IMR-90 (cell line): Measurements from ENCODE around the gene B2M. TPM values are rescaled to one million over a fixed set of nuclear protein-coding genes. Genes with fewer than 3 reads are reported as not detected.

Source experiments
- ATAC-seq: fragments of 200-7000 bp; cut with Tn5 transposase; 2 replicates; pipeline ENCODE4 v1.9.1; 2020; ENCODE audit warnings: low read depth, mild to moderate bottlenecking, moderate library complexity
- BruUV-seq: library from RNA; stranded (reverse); fragments of 400-500 nt; replicated peaks from 2 replicates; lab custom pipeline; 2021; lab: Mats Ljungman, UMichigan
- CTCF ChIA-PET: fragments of 300-600 bp; formaldehyde crosslinking; extraction: SDS; loops from one replicate; lab custom pipeline; 2021; ENCODE audit warnings: antibody characterized with exemption; lab: Yijun Ruan, JAX
- POLR2A ChIA-PET: fragments of 300-600 bp; sonication (Branson Sonifier 250); formaldehyde crosslinking; loops from one replicate; lab custom pipeline; 2022; ENCODE audit warnings: antibody characterized with exemption; ENCODE audit not compliant: unreplicated experiment; lab: Charles Lee
- DNase-seq: peaks from one replicate; pipeline ENCODE4 v3.0.0; 2013
- H2AFZ ChIP-seq: replicated peaks from 2 replicates; pipeline ENCODE3; 2013; ENCODE audit warnings: low read length, mild to moderate bottlenecking; ENCODE audit not compliant: poor library complexity
- H2AK5ac ChIP-seq: 2 replicates; pipeline ENCODE4 v1.6.1; 2013; ENCODE audit warnings: low read depth, low read length, inconsistent platforms
- H2AK9ac ChIP-seq: replicated peaks from 2 replicates; pipeline ENCODE3; 2013; ENCODE audit warnings: mild to moderate bottlenecking, low read depth, low read length, moderate library complexity; ENCODE audit not compliant: poor library complexity
- H2BK120ac ChIP-seq: 2 replicates; pipeline ENCODE4 v1.6.1; 2013; ENCODE audit warnings: low read depth, low read length, inconsistent platforms
- H2BK15ac ChIP-seq: 3 replicates; pipeline ENCODE4 v1.6.1; 2013; ENCODE audit warnings: low read depth, low read length, inconsistent platforms
- H2BK20ac ChIP-seq: 2 replicates; pipeline ENCODE4 v1.6.1; 2013; ENCODE audit warnings: low read depth, mild to moderate bottlenecking, inconsistent platforms, low read length, moderate library complexity
- H2BK5ac ChIP-seq: 2 replicates; pipeline ENCODE4 v1.6.1; 2013; ENCODE audit warnings: mild to moderate bottlenecking, low read depth, low read length, inconsistent platforms; ENCODE audit not compliant: poor library complexity, severe bottlenecking
- H3K14ac ChIP-seq: replicated peaks from 2 replicates; pipeline ENCODE4 v1.6.1; 2013; ENCODE audit warnings: low read depth, low read length, inconsistent platforms
- H3K18ac ChIP-seq: 2 replicates; pipeline ENCODE4 v1.6.1; 2013; ENCODE audit warnings: low read depth, low read length, control low read depth
- H3K23ac ChIP-seq: 2 replicates; pipeline ENCODE4 v1.6.1; 2013; ENCODE audit warnings: low read depth, low read length, inconsistent platforms
- H3K27ac ChIP-seq: 2 replicates; pipeline ENCODE4 v1.5.1; 2013; ENCODE audit warnings: mild to moderate bottlenecking, control low read depth, low read length; ENCODE audit not compliant: insufficient read depth
- H3K27me3 ChIP-seq: 2 replicates; pipeline ENCODE4 v1.6.1; 2013; ENCODE audit warnings: low read length; ENCODE audit not compliant: control insufficient read depth, insufficient read depth
- H3K36me3 ChIP-seq: 2 replicates; pipeline ENCODE4 v1.6.1; 2013; ENCODE audit warnings: low read length, mixed read lengths; ENCODE audit not compliant: control insufficient read depth, insufficient read depth
- H3K4ac ChIP-seq: 2 replicates; pipeline ENCODE4 v1.6.1; 2013; ENCODE audit warnings: low read depth, low read length, inconsistent platforms
- H3K4me1 ChIP-seq: 2 replicates; pipeline ENCODE4 v1.6.1; 2013; ENCODE audit warnings: low read length, mixed read lengths; ENCODE audit not compliant: control insufficient read depth, insufficient read depth
- H3K4me2 ChIP-seq: 2 replicates; pipeline ENCODE4 v1.6.1; 2013; ENCODE audit warnings: low read depth, mild to moderate bottlenecking, control low read depth, low read length, moderate library complexity
- H3K4me3 ChIP-seq: 2 replicates; pipeline ENCODE4 v1.5.1; 2013; ENCODE audit warnings: low read depth, mild to moderate bottlenecking, control low read depth, low read length, moderate library complexity; ENCODE audit not compliant: insufficient read depth
- H3K56ac ChIP-seq: 2 replicates; pipeline ENCODE4 v1.6.1; 2013; ENCODE audit warnings: low read length, inconsistent platforms; ENCODE audit not compliant: insufficient read depth; ENCODE audit errors: extremely low read depth
- H3K79me1 ChIP-seq, 2 experiments: 2 replicates each; pipeline ENCODE4 v1.6.1; 2013; ENCODE audit warnings: low read length in 2 of 2, inconsistent platforms in 1 of 2, low read depth in 1 of 2
- H3K9ac ChIP-seq: 2 replicates; pipeline ENCODE4 v1.6.1; 2013; ENCODE audit warnings: low read depth, low read length, control low read depth
- H3K9me1 ChIP-seq: 2 replicates; pipeline ENCODE4 v1.6.1; 2013; ENCODE audit warnings: low read length, inconsistent platforms; ENCODE audit not compliant: insufficient read depth
- H3K9me3 ChIP-seq: 2 replicates; pipeline ENCODE4 v1.6.1; 2013; ENCODE audit warnings: low read length; ENCODE audit not compliant: control insufficient read depth, insufficient read depth
- H4K20me1 ChIP-seq: 2 replicates; pipeline ENCODE4 v1.6.1; 2013; ENCODE audit warnings: low read length, inconsistent platforms; ENCODE audit not compliant: insufficient read depth
- H4K5ac ChIP-seq: 2 replicates; pipeline ENCODE4 v1.6.1; 2013; ENCODE audit warnings: mild to moderate bottlenecking, low read depth, low read length, control low read depth
- H4K8ac ChIP-seq, 2 experiments: 2 replicates each; pipeline ENCODE4 v1.6.1; 2013; ENCODE audit warnings: low read depth in 2 of 2, low read length in 2 of 2, control low read depth in 1 of 2, inconsistent platforms in 1 of 2
- H4K91ac ChIP-seq: 2 replicates; pipeline ENCODE4 v1.6.1; 2013; ENCODE audit warnings: low read depth, low read length, inconsistent platforms; ENCODE audit not compliant: insufficient read depth
- BHLHE40 ChIP-seq: fragments of 150-350 bp; IDR thresholded peaks from 2 replicates; pipeline ENCODE4 v1.6.1; 2016; ENCODE audit warnings: mild to moderate bottlenecking, low read depth, low read length
- CEBPB ChIP-seq: IDR thresholded peaks from 2 replicates; pipeline ENCODE4 v1.6.1; 2012; ENCODE audit warnings: low read depth, low read length, improper control_type of control experiment
- CHD1 ChIP-seq: IDR thresholded peaks from 2 replicates; pipeline ENCODE4 v1.6.1; 2012; ENCODE audit warnings: low read depth, low read length, improper control_type of control experiment
- FOS ChIP-seq: fragments of 150-350 bp; IDR thresholded peaks from 2 replicates; pipeline ENCODE4 v1.6.1; 2016; ENCODE audit warnings: low read depth, low read length
- MAFK ChIP-seq: IDR thresholded peaks from 2 replicates; pipeline ENCODE4 v1.6.1; 2012; ENCODE audit warnings: low read depth, low read length, improper control_type of control experiment
- MAZ ChIP-seq: IDR thresholded peaks from 2 replicates; pipeline ENCODE4 v1.6.1; 2012; ENCODE audit warnings: low read depth, mild to moderate bottlenecking, low read length, improper control_type of control experiment, moderate library complexity, borderline replicate concordance
- MXI1 ChIP-seq: IDR thresholded peaks from 2 replicates; pipeline ENCODE4 v1.6.1; 2012; ENCODE audit warnings: low read depth, mild to moderate bottlenecking, low read length, moderate library complexity, borderline replicate concordance
- NFE2L2 ChIP-seq: fragments of 150-350 bp; IDR thresholded peaks from 2 replicates; pipeline ENCODE4 v1.6.1; 2016; ENCODE audit warnings: low read depth, mild to moderate bottlenecking, low read length
- POLR2A ChIP-seq: IDR thresholded peaks from 2 replicates; pipeline ENCODE4 v1.6.1; 2012; ENCODE audit warnings: mild to moderate bottlenecking, low read depth, low read length
- RAD21 ChIP-seq: IDR thresholded peaks from 2 replicates; pipeline ENCODE4 v1.6.1; 2012; ENCODE audit warnings: low read length, improper control_type of control experiment
- RCOR1 ChIP-seq: IDR thresholded peaks from 2 replicates; pipeline ENCODE4 v1.6.1; 2012; ENCODE audit warnings: mild to moderate bottlenecking, low read length, improper control_type of control experiment; ENCODE audit not compliant: insufficient replicate concordance
- RFX5 ChIP-seq: IDR thresholded peaks from 2 replicates; pipeline ENCODE4 v1.8.0; 2012; ENCODE audit warnings: low read depth, mild to moderate bottlenecking, low read length, moderate library complexity
- SMC3 ChIP-seq: fragments of 150-350 bp; IDR thresholded peaks from 2 replicates; pipeline ENCODE4 v1.6.1; 2016; ENCODE audit warnings: low read depth, mild to moderate bottlenecking, antibody characterized with exemption, low read length, moderate library complexity
- WGBS, 2 experiments: methylation state at CpG; one replicate each; pipeline versions ENCODE4 v1.1.5 to v1.1.7; 2013; ENCODE audit warnings: missing lambda C conversion rate in 2 of 2; ENCODE audit not compliant: insufficient read length in 1 of 2; ENCODE audit errors: extremely low coverage in 2 of 2; 5-methylcytosine and 5-hydroxymethylcytosine counted together
- dilution Hi-C: fragments of 300-500 bp; cut with HindIII; formaldehyde crosslinking; loops from one replicate; pipeline ENCODE4 v1.14.3; 2018; ENCODE audit warnings: low sequenced_read_pairs; ENCODE audit not compliant: unreplicated experiment
- in situ Hi-C: fragments of 300-500 bp; cut with MboI; formaldehyde crosslinking; loops from 3 replicates; pipeline ENCODE4 v1.14.3; 2019; ENCODE audit warnings: low sequenced_read_pairs, inconsistent platforms, mixed read lengths
- intact Hi-C: fragments of 100-400 bp; cut with micrococcal nuclease; formaldehyde crosslinking; loops from 2 replicates; pipeline ENCODE4 v1.10.0; 2022
- polyA plus RNA-seq, 3 experiments: library from polyadenylated mRNA; depleted of rRNA; stranded (reverse); fragments of >200 nt; gene quantifications; 2 replicates each; pipeline ENCODE4 v1.2.3, GENCODE V29; 2012; ENCODE audit warnings: low replicate concordance in 1 of 3
- total RNA-seq: library from RNA; depleted of rRNA; stranded (reverse); fragments of >200 nt; gene quantifications from 2 replicates; pipeline ENCODE4 v1.2.3, GENCODE V29; 2012
- TF ChIP-seq, protein P1 (sequence below): fragments of 150-350 bp; IDR thresholded peaks from 2 replicates; pipeline ENCODE4 v1.6.1; 2016; ENCODE audit warnings: low read depth, mild to moderate bottlenecking, low read length, moderate library complexity, borderline replicate concordance
- TF ChIP-seq, protein P2 (sequence below): conservative IDR thresholded peaks from 2 replicates; pipeline ENCODE4 v1.5.1; 2012; ENCODE audit warnings: mild to moderate bottlenecking, low read depth, low read length, improper control_type of control experiment
- TF ChIP-seq, protein P3 (sequence below): fragments of 150-350 bp; IDR thresholded peaks from 2 replicates; pipeline ENCODE4 v1.6.1; 2017; ENCODE audit warnings: mild to moderate bottlenecking, antibody characterized with exemption, low read length, low read depth

B2M gene
- total and polyA plus RNA-seq, 2 of the 4 experiments (the other 2 are of a cell fraction) = 895 to 3,394 TPM

DNA sequence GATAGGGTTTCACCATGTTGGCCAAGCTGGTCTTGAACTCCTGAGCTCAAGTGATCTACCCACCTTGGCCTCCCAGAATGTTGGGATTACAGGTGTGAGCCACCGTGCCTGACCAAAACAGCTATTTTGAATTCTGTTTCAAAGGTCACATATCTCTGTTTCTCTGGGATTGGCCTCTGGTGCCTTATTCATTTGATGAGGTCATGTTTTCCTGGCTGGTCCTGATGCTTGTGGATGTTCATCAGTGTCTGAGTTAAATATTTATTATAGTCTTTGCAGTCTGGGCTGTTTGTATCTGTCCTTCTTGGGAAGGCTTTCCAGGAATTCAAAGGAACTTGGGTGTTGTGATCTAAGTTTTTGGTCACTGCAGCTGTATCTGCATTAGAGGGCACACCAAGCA is 5.3 kb upstream of the B2M start:
- TF ChIP-seq MAZ (no peak), RCOR1 (no peak), CEBPB (no peak), NFE2L2 (no peak), FOS (no peak), MAFK (no peak), MXI1 (no peak), BHLHE40 (no peak), RFX5 (no peak), POLR2A (no peak), RAD21 (no peak), SMC3 (no peak), CHD1 (no peak)
- TF ChIP-seq, protein P1, sequence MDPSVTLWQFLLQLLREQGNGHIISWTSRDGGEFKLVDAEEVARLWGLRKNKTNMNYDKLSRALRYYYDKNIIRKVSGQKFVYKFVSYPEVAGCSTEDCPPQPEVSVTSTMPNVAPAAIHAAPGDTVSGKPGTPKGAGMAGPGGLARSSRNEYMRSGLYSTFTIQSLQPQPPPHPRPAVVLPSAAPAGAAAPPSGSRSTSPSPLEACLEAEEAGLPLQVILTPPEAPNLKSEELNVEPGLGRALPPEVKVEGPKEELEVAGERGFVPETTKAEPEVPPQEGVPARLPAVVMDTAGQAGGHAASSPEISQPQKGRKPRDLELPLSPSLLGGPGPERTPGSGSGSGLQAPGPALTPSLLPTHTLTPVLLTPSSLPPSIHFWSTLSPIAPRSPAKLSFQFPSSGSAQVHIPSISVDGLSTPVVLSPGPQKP = no peak
- TF ChIP-seq, protein P2, sequence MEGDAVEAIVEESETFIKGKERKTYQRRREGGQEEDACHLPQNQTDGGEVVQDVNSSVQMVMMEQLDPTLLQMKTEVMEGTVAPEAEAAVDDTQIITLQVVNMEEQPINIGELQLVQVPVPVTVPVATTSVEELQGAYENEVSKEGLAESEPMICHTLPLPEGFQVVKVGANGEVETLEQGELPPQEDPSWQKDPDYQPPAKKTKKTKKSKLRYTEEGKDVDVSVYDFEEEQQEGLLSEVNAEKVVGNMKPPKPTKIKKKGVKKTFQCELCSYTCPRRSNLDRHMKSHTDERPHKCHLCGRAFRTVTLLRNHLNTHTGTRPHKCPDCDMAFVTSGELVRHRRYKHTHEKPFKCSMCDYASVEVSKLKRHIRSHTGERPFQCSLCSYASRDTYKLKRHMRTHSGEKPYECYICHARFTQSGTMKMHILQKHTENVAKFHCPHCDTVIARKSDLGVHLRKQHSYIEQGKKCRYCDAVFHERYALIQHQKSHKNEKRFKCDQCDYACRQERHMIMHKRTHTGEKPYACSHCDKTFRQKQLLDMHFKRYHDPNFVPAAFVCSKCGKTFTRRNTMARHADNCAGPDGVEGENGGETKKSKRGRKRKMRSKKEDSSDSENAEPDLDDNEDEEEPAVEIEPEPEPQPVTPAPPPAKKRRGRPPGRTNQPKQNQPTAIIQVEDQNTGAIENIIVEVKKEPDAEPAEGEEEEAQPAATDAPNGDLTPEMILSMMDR = no peak
- TF ChIP-seq, protein P3, sequence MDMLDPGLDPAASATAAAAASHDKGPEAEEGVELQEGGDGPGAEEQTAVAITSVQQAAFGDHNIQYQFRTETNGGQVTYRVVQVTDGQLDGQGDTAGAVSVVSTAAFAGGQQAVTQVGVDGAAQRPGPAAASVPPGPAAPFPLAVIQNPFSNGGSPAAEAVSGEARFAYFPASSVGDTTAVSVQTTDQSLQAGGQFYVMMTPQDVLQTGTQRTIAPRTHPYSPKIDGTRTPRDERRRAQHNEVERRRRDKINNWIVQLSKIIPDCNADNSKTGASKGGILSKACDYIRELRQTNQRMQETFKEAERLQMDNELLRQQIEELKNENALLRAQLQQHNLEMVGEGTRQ = no peak
- Histone ChIP-seq H4K5ac (no peak overlapping the region), H2BK5ac (no peak overlapping the region), H3K79me1 (peaks cover 6 to 7% of the 10 kb centered on the region in 2 experiments; a peak in 2 of 4 replicates), H3K4me2 (no peak overlapping the region), H2BK15ac (no peak overlapping the region), H3K36me3 (no peaks in the 10 kb centered on the region), H2AK5ac (no peak overlapping the region), H3K27ac (no peak overlapping the region), H3K4me1 (no peaks in the 10 kb centered on the region), H3K9me1 (no peaks in the 10 kb centered on the region; the same call in 1 of the 2 replicates), H3K9me3 (peaks cover 2% of the 10 kb centered on the region; the same call in 1 of the 2 replicates), H4K8ac (no peak overlapping the region), H2AK9ac (no peak overlapping the region), H3K27me3 (no peaks in the 10 kb centered on the region), H4K91ac (no peak overlapping the region), H3K23ac (no peak overlapping the region), H2AFZ (no peak overlapping the region), H3K56ac (no peak overlapping the region), H3K14ac (no peak overlapping the region), H3K18ac (no peak overlapping the region), H2BK120ac (no peak overlapping the region), H3K9ac (no peak overlapping the region), H2BK20ac (no peak overlapping the region), H3K4ac (no peak overlapping the region), H4K20me1 (no peaks in the 10 kb centered on the region), H3K4me3 (no peak overlapping the region)
- dilution Hi-C loops (no loop called here), intact Hi-C loops (no loop called here), in situ Hi-C loops (no loop called here)
- CTCF ChIA-PET = interaction anchor here (0.9 kb wide), 1 partner anchor 42 kb away, joined by 4 read pairs; the partner anchor contains the start of gene SPG11
- DNase-seq (no peak), ATAC-seq (no peak)
- POLR2A ChIA-PET = no interaction called here
- BruUV-seq = no TSS peak
- no CpG with 5 or more reads among the region's 1 CpG for WGBS, 2 experiments
